ENCODE measurements around the gene ARID1A.

DNA sequence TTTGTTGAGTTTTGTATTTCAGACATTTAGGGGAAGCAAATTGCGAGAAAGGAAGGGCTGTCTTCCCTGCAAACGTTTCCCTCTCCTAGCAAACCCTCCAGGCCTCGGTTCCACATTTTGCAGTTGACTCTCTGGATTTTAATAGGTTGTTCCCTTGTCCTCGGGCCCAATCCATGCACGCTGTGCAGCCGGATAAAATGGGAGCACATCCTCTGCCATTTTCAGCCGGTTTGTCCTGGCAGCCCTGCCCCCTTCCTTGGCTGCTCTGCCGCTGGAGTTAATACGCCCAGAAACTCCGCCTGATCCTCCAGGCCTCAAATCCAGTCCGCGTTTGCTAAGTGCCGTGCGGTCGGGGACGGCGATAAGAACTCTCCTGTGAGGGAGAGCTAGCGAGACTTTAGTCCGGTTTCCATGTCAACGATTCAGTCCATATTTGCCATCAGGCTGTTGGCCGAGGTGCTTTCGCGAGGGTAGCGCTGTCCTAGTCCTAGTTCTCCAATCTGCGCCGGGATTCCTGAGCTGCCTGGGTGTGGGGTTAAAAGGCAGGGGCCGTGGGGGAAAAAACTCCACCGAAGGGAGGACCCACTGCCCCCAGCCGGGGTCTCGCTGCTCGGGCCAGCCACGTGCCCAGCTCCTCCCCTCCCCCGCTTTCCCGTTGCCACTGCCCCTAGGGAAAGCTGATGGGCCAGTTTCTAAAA, 2.9 kb upstream of the ARID1A start:
- TF ChIP-seq POLR2A (IDR thresholded peaks at IDR 0.05) (no peak), POLR2AphosphoS5 (IDR thresholded peaks at IDR 0.05) (peak; percentile 85 to 95 (median 89)), EP300 (IDR thresholded peaks at IDR 0.05) (no peak)
- TF ChIP-seq, protein P1, sequence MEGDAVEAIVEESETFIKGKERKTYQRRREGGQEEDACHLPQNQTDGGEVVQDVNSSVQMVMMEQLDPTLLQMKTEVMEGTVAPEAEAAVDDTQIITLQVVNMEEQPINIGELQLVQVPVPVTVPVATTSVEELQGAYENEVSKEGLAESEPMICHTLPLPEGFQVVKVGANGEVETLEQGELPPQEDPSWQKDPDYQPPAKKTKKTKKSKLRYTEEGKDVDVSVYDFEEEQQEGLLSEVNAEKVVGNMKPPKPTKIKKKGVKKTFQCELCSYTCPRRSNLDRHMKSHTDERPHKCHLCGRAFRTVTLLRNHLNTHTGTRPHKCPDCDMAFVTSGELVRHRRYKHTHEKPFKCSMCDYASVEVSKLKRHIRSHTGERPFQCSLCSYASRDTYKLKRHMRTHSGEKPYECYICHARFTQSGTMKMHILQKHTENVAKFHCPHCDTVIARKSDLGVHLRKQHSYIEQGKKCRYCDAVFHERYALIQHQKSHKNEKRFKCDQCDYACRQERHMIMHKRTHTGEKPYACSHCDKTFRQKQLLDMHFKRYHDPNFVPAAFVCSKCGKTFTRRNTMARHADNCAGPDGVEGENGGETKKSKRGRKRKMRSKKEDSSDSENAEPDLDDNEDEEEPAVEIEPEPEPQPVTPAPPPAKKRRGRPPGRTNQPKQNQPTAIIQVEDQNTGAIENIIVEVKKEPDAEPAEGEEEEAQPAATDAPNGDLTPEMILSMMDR (IDR thresholded peaks at IDR 0.05), result no peak

All from stomach (tissue), 4 donors.